WTC11 (cell line): ENCODE measurements around the gene DMD. TPM values are rescaled to one million over a fixed set of nuclear protein-coding genes. Genes with fewer than 3 reads are reported as not detected.

Experiments
- ATAC-seq: fragments of 200-7000 bp; cut with Tn5 transposase; 2 replicates; pipeline ENCODE4 v1.10.0; 2021; ENCODE audit warnings: mild to moderate bottlenecking, moderate library complexity
- CTCF ChIA-PET: fragments of 300-600 bp; sonication (Branson Sonifier 250); formaldehyde crosslinking; loops from one replicate; lab custom pipeline; 2021; ENCODE audit warnings: antibody characterized with exemption; lab: Charles Lee
- POLR2A ChIA-PET: fragments of 350-600 bp; sonication (Branson Sonifier 250); formaldehyde crosslinking; loops from one replicate; lab custom pipeline; 2021; ENCODE audit warnings: antibody characterized with exemption; lab: Charles Lee
- DNase-seq: peaks from one replicate; pipeline ENCODE4 v3.0.0; 2021; ENCODE audit warnings: low spot score
- H3K27ac Mint-ChIP-seq: 2 replicates; pipeline ENCODE4 v1.8.0; 2021; ENCODE audit warnings: mixed read lengths
- H3K27me3 Mint-ChIP-seq: 2 replicates; pipeline ENCODE4 v1.8.0; 2021; ENCODE audit warnings: low read depth, mild to moderate bottlenecking, moderate library complexity, mixed read lengths
- H3K36me3 Mint-ChIP-seq: 2 replicates; pipeline ENCODE4 v1.8.0; 2021; ENCODE audit warnings: mixed read lengths
- H3K4me1 Mint-ChIP-seq: 2 replicates; pipeline ENCODE4 v1.8.0; 2022; ENCODE audit warnings: mixed read lengths
- H3K4me3 Mint-ChIP-seq: 2 replicates; pipeline ENCODE4 v1.8.0; 2021; ENCODE audit warnings: mild to moderate bottlenecking, moderate library complexity, mixed read lengths
- H3K9me3 Mint-ChIP-seq: 2 replicates; pipeline ENCODE4 v1.8.0; 2021; ENCODE audit warnings: mixed read lengths
- ARID4B ChIP-seq: sonication (generic); formaldehyde crosslinking; IDR thresholded peaks from 2 replicates; pipeline ENCODE4 v1.8.0; 2023; ENCODE audit warnings: missing genetic modification reagents, mild to moderate bottlenecking, borderline replicate concordance
- CTCF ChIP-seq: fragments of 200-600 bp; IDR thresholded peaks from 2 replicates; pipeline ENCODE4 v1.8.0; 2022; ENCODE audit warnings: antibody characterized with exemption
- E2F5 ChIP-seq: sonication (generic); formaldehyde crosslinking; IDR thresholded peaks from 2 replicates; pipeline ENCODE4 v1.8.1; 2022; ENCODE audit warnings: mild to moderate bottlenecking, moderate library complexity, missing genetic modification reagents
- FOXP1 ChIP-seq: sonication (generic); formaldehyde crosslinking; IDR thresholded peaks from 2 replicates; pipeline ENCODE4 v1.8.0; 2022; ENCODE audit warnings: missing genetic modification reagents, mild to moderate bottlenecking, moderate library complexity, borderline replicate concordance
- GTF2I ChIP-seq: fragments of 250-450 bp; sonication (Bioruptor Pico); conservative IDR thresholded peaks from 2 replicates; pipeline ENCODE4 v1.4.0; 2021; ENCODE audit warnings: mild to moderate bottlenecking
- KAT7 ChIP-seq: sonication (generic); formaldehyde crosslinking; IDR thresholded peaks from 2 replicates; pipeline ENCODE4 v1.8.1; 2023; ENCODE audit warnings: missing genetic modification reagents, mild to moderate bottlenecking, borderline replicate concordance
- MLX ChIP-seq: sonication (generic); formaldehyde crosslinking; IDR thresholded peaks from 2 replicates; pipeline ENCODE4 v1.8.1; 2023; ENCODE audit warnings: mild to moderate bottlenecking, missing genetic modification reagents, moderate library complexity
- PRDM15 ChIP-seq: sonication (generic); formaldehyde crosslinking; IDR thresholded peaks from 2 replicates; pipeline ENCODE4 v1.8.0; 2022; ENCODE audit warnings: missing genetic modification reagents
- STAT6 ChIP-seq: sonication (generic); formaldehyde crosslinking; conservative IDR thresholded peaks from 2 replicates; pipeline ENCODE4 v1.8.1; 2023; ENCODE audit warnings: mild to moderate bottlenecking, low read depth, missing genetic modification reagents, moderate library complexity
- ZBTB21 ChIP-seq: sonication (generic); formaldehyde crosslinking; IDR thresholded peaks from 2 replicates; pipeline ENCODE4 v1.8.1; 2023; ENCODE audit warnings: mild to moderate bottlenecking, missing genetic modification reagents, borderline replicate concordance
- ZNF138 ChIP-seq: sonication (generic); formaldehyde crosslinking; conservative IDR thresholded peaks from 2 replicates; pipeline ENCODE4 v1.8.1; 2022; ENCODE audit warnings: mild to moderate bottlenecking, moderate library complexity, missing genetic modification reagents
- total RNA-seq: library from RNA; stranded (reverse); gene quantifications from 3 replicates; pipeline ENCODE4 v1.2.3, GENCODE V29; 2021

DMD gene
- total RNA-seq, 1 experiment from 2014 or later, result 9.1 TPM

- no peak for TF ChIP-seq GTF2I (CRISPR knock-in tag)
- TF ChIP-seq ZBTB21 (CRISPR knock-in tag), result no peak
- no peak for TF ChIP-seq E2F5 (CRISPR knock-in tag)
- no peak for TF ChIP-seq STAT6
- no peak for TF ChIP-seq ZNF138
- no peak for TF ChIP-seq PRDM15 (CRISPR knock-in tag)
- no peak for TF ChIP-seq ARID4B (CRISPR knock-in tag)
Measured at GRCh38 chrX:33001107-33001506, 210.2 kb downstream of the DMD start (continued).

GRCh38 chrX:32998776-32999175, 212.6 kb downstream of the DMD start:
- no peak for DNase-seq
- Mint-ChIP-seq H3K27ac (no peak overlapping the region), H3K9me3 (peaks cover 4% of the 10 kb centered on the region; the same call in 1 of the 2 replicates), H3K36me3 (peaks cover 2% of the 10 kb centered on the region; the same call in 1 of the 2 replicates), H3K4me1 (no peaks in the 10 kb centered on the region), H3K4me3 (no peak overlapping the region), H3K27me3 (no peaks in the 10 kb centered on the region)
- ChIA-PET CTCF (no interaction called here), POLR2A (no interaction called here)
- no peak for ATAC-seq
- no peak for TF ChIP-seq MLX
- no peak for TF ChIP-seq KAT7
- TF ChIP-seq FOXP1, result no peak
- no peak for TF ChIP-seq CTCF
- no peak for TF ChIP-seq ARID4B (CRISPR knock-in tag)
